ENCODE data around the gene LNX2.

LNX2 gene

DNA sequence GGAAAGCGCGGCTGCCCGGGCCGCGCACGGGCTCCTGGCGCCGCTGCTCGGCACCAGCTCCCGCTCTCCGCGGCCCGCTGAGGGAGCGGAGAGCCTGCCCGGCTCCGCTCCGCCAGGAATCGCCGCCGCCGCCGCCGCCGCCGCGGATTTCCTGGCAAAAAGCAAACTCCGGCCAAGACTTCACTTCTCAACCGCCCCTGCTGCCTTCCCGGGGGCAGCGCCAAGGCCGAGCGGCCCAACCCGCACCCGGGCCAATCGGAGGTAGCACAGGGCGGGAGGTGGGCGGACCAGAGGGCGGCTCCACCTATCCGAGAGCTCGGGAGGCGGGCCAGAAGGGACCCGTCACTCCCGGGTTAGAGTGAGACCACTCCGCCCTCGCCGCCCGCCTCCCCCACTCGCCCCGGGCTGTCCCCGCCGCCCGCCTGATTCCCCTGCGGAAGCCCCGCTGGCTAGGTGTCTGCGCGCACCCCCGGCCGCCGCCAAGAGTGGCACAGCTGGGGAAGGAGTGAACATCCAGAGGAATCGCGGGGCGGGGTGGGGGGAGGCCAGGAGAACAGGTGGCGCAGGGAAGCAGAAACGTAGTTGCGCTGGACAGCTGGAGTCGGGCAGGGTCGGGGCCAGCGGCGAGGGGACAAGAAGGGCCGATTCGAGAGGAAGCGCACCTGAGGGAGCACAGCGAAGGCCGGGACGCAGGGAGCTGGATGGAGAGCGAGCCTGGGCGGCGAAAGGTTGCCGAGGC is at the start of gene LNX2:
LNX2 (minus strand) TSS at position 153 of the 739 bp plus-strand sequence. CDS start 38,826 bp downstream, outside the sequence.
- peak; percentile 94 for DNase-seq

DNA sequence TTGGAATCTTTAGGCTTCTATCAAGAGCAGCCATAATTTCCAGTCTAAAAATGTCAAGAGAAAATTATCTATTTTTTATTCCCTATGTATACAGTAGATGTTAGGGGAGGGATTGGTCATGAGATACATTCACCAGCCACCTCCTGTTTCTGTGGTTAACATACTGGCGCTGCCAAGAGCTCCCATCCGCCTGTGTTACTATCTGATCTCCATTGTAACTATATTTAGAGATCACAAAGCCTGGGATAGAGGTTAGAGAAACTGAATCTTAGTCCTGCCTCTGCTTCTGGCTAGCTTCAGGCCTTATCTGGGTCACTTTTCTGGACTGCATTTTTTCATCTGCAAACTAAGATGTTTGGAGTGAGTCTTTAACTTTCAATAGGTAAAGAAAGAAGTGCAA is 47.6 kb upstream of the LNX2 start:
- no peak for DNase-seq

DNA sequence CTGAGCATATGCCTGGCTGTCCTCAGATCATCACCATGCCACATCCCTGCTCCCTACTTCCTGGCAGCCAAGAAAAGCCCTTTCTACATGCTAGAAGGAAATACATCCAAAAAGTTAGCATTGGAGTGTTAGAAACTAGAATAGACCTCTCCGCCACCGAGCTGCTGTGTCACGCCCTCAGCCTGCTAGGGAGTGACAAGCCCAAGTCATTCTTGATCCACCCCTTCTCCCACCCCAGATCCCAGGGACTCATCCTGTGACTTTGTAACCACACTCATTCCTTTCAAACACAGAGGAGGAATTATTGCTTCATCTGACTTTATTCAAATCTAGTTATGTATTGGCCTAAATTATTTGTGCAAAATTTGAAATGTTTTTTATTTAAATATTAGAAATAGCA is 46.6 kb upstream of the LNX2 start:
- no peak for DNase-seq

DNA sequence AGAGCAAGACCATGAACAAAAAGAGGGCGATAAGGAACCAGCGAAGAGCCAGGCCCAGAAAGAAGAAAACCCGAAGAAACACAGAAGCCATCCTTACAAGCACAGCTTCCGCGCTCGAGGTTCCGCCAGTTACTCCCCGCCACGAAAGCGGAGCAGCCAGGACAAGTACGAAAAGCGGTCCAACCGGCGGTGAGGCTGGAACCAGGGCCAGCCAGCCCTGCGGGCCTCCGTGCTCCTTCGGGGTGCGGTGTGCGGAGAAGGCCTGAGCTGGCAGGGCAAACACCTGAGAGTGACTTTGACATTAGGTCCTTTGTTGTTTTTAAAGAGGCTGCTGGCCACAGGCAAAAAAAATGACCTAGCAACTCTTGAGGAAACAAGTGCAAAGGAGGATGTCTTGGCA is 45.4 kb upstream of the LNX2 start:
- no peak for DNase-seq

DNA sequence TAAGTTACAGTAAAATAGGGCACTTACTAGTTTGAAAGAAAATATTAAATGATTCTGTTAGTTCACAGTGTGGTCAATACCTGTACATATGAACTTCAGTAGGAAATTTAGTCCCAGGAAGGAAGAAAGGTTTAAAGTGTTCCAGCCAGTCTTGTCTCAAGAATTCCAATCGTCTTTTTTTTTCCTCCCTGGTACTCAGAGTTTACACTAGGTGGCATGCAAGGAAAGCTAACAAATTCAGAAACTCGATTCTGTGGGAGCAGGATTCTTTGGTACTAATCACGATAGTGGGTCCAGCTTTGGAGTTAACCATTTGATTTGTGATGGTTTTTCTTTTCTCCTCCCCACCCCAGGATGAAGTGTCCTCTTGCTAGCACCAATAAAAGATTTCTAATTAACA is 45.0 kb upstream of the LNX2 start:
- DNase-seq, result no peak

DNA sequence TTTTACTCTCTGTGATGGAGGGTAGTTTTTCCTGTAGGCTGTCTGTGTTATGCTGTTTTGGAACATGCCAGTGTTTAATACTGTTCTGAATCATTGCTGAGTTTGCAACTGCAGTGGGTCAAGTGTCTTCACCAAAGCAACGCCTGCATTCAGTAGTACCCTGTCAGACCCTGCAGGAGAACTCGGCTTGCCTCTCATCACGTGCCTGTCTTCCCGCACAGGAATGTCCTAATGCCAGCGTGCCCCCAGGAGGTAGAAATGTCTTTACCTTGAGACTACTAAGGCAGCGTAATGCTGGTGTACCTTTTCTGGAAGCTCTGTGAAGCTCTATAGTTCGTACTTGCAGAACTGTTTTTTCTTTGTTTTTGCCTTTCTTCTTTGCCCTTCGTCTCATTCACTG is 43.6 kb upstream of the LNX2 start:
- no peak for DNase-seq

DNA sequence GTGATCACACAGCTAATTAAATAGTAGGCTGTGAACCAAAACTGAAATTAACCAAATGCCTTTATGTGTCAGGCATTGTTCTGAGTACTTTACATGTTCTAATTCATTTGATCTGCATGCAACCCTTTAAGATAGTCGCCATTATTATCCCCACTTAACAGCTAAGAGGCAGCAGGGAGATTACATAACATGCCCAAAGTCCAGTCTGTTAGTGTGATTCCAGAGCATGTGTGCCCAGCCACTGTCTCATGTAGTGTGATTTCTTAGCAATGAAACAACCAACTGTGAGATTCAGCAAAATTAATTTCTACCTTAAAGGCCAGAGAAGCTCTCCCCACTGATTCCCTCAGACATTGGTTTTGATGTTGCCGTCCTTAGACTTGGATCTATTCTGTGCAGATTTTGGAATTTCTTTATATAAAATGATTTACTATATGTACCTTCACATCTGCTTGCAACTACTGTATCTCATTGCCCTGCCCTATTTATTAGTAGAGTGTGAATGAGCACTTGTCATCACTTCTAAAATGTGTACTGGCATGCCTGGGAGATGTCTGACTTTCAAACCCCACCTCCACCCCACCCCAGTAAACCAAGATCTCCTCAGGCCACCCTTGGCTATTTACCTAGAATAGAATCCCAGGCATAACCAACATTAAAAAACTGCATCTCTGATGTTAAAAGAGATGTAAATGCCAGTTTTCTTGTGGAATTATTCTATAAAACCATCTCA is 42.6 kb upstream of the LNX2 start:
- no peak for DNase-seq

DNA sequence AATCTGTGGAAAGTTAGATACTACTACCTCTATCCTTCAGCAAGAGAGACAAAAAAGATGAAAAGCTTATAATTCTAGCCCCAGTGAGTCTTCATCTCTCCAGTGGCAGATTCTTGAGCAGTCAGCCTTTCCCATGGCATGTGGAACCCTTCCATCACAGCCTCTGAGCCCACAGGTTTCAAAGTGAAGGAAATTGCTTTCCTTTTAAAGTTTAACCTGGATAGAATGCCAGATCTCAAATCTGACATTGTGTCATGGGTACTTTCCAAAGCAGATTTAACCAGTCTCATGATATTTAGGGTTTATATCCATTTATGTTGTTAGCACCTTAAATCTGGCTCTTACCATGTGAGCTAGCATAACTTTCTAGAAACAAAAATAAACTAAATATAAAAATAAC is 40.7 kb upstream of the LNX2 start:
- DNase-seq, result no peak

DNA sequence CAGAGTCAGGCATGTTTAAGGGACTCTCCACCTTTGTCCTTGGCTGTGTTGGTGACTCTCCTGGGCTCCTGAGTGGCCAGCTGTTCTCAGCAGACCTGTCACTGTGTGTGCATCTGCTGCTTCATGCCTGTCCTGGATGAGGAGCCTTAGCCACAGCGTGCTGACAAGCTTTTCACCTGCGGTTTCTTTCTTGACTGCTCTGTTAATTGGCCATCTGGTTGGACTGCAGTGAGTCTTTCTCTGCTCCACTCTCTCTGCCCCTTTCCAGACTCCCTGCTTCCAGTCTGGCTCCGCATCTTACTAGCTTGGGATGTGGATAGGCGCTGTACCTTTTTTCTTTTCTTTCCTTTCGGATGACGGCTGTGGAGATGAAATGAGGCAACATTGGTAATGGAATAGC is 40.2 kb upstream of the LNX2 start:
- DNase-seq, result no peak

DNA sequence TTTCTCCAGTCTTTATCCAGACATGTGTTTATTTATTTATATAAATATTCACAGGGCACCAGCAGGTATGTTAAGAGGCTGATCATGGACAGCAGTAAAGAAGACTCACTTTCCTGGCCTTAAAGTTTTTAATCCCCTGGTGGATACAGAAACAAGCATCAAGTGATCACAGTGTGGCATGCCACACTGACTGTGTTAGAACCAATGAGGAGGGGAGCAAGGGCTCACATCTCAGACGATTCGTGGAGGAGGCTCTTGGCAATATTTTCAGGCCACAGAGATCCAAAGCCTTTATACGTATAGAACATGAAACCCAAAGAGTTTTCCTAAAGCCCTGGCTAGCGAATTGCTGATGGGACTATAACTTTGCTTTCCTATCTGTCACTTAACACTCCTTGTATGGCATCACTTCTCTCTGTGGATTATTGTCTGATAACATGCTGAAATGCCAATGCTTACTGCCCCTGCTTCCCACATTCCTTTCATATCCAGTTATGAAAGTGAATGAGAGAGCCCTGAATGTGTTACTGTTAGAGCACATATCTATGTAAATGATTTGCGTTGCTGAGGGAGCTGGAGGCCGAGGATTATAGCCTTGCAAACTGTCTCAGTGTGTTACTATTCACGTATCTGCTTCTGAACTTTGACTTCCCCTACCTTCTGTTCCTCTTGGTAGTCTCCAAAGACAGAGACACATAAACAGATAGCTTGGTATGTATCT is 39.0 kb upstream of the LNX2 start:
- no peak for DNase-seq

DNA sequence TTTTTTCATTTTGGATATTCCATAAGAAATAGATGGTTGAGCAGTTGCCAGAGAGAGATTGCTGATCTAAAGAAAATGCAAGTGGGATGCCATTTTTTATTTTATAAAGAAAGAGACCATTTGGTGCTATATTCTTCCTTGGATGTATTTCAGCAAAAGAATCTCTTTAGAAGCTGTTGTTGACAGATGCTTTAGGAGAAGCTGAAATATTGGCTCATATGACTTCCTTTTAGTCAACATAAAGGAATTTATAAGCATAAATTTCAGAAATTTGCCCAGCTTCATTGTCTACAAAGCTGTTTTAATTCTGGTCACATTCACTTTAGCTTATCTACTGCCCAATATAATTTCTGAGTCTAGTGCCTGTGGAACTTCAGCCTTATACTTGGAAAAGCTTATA is 38.2 kb upstream of the LNX2 start:
- no peak for DNase-seq

DNA sequence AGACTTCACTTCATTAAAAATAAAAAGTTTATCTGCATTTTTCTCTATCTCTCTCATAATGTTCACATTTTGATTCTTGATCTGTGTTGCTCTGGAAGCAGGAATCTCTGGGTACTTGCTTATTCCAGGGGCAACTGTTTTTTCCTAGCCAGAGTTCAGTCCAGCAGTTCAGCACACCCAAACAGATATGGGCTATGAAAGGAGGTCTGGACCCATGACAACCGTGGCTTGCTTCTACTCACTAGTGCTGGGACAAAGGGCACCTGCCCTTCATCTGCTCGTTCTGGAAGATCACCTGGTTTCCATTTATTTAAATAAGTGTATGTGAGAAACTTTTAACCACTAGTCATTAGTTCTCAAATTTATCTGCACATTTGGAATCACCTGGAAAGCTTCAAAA is 37.4 kb upstream of the LNX2 start:
- DNase-seq, result no peak

DNA sequence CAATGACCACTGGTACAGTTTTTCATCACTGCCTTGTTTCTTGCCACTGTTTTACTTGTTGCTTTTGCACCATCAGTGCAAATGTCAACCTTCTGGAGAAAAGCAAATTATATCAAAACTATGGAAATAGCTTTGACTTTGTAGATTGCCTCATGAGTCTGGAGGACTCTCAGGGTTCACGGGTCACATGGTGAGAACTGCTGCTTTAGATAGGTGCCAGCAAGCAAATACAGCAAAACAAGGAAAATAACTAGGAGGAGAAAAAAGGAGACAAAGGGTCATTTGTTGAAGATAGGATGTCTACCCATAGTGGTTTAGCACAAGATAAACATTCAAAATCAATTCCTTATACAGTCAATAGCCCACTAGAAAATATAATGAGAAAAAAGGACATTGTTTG is 34.5 kb upstream of the LNX2 start:
- DNase-seq, result no peak

DNA sequence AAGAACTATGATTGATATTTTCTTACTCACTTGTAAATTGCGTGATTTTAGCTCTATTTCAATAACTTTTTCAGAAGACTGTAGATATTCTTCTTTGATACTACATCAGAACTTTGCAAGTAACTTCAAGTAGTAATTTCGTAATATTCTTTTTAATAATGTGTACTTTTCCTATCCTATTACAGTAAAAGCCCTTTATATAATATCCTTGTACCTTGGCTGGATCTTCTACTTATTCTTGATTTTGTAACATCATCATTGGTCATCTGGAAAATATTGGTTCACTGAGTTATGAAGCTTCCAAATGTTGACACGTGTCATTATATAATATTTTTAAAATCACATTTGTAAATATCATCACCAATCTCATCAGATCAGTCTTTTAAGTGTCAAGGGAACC is 33.7 kb upstream of the LNX2 start:
- DNase-seq, result no peak

DNA sequence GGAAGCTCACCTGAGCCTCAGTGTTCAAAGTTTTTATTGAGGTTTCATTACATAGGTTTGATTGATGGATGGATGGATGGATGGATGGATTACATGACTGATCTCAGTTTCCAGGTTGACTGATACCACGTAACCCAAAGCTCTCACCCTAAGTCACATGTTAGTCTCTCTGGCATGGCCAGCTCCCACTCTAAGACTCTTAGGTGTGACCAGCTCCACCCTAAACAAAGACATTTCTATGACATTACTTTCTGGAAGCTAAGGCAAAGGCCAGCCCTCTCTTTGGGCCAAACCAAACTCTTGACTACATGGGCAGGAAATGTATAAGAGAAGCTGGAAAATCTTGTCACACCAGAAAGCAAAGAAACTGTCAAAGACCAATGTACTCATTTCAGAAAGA is 30.0 kb upstream of the LNX2 start:
- DNase-seq, result no peak

DNA sequence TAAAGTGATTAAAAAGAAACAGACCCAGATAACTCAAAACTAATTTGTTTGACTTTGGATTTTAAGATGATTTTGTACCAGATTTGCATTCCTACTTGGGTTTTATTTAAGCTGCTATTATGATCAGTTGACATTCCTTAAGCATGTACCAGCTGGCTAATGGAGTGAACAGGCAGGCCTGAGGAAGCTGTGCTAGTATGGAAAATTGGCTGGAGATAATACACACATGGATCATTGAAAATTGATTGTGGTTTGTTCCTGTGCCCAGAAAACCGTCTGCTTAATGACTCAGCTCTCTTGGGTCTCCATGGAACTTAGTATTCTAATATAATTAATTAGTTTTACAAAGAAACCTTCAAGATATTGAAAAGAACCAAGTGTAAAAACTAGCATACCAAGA is 24.0 kb upstream of the LNX2 start:
- no peak for DNase-seq

DNA sequence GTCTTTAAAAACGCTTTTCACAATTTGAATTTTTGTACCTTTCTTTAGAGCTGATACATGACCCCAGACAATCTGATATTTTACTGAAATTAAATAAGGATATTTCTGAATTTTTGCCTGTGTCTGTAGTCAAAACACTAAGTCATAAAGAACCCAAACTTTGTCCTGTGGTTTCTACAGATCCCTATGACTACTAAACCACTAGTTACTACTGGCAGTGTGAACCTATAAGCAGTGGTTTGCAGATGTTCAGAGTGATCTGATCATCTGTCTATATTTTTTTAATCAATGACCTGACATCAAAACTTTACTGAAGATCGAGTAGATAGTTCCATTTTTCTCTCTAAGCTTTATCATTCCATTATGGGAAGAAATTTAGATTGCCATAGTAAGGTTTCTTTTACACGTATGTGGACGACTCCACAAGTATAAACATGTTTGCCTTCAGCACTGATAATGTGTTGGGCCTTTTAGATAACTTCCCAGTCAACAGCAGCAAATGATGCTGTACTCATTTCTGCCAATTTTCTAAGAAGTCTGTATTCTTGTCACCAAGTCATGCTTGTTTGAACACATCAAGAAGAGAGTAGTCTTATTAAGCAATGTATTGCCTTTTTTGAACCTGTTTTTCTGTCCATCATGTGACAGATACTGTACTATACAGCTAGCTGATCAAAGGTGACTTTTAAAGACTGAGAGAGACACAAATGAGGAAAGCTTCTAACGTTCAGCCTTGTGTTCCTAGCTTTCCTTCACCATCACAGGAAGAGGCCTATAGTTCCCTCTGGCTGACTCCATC is 23.2 kb upstream of the LNX2 start:
- no peak for DNase-seq

DNA sequence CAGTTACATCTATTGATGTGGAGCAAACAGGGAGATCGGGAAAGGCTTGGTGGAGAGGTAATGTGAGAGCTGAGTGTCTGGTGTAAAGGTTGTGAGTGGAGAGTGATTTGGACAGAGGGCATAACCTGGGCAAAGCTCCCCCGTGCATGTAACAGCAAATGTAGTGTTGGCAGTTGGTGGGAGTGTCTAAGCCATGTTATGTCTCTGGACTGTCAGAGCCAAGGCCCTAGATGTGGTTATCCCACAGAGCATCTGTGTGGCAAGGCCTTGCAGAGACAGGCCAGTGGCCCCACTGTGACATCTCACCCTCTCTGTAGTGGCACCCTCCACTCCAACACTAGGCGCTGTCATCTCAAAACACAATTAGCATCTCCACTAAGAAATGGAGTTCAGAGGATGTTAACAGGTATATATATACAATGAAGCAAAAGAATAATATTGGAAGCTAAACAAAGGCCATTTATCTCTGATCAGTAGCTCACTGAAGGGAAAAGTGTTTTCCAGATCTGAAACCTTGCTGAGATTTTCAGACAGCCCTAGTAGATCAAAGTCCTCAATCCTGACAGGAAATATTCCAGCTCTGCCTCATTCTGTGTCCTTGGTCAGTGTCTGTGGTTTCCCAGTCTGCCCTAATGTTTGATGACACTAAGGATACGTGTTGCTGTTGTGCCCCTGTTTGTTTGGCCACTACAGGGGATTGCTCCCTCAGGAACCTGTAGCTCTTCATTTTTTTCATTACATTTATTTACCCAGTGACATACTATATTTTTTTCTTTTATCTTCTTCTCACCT is 21.6 kb upstream of the LNX2 start:
- DNase-seq, result no peak

DNA sequence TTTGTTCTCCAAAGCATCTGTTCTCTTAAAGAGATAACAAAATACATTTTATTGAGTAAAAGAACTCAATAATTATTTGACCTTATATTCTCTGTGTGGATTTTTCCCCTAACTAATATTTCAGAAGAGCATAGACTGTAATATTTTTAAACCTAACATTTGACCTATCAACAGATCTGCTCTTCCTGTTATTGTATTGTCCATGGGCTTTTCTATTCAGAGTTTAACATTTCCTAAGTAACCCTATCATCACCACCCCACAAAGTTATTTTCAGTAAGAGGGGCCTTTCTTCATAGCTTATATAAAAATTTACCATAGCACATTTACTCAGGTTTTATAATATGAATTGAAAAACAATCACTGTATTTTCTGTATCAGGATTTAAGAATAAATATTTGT is 18.9 kb upstream of the LNX2 start:
- no peak for DNase-seq

DNA sequence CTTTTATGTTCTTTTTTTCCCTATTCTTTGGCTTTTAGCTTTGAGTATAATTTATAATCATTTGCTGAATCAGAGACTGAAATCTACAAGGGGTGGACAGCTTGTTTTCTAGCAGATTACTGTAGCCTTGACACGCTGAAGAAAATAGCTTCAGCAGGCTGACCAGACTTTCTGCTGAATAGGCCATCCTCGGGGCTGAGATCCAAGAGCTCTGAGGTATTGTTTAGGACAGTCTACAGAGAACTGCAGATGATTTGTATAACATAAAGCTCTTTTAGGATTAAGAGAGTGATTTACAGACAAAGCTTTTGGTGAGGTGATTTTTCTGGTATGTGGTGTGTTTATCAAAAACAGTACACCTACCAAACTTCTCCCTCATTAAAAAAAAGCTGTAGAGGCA is 18.2 kb upstream of the LNX2 start:
- DNase-seq, result no peak

DNA sequence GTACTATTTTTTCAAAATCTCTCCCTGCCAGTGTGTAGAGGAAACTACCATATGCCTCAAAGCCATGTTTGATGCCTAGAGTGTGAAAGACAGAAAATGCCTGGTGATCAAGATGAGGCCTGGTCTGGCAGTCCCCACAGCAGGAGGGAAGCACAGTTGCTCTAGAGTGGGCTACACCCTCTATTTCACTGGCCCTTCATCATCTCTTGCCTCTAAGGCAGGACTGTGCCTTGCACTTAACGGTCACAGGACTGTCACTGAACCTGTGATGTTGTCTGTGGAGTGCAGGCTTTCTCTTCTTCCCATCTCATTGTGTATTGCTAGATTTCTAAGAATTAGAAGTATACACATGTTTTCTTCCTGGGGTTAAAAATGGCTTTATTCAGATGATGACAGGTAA is 17.7 kb upstream of the LNX2 start:
- no peak for DNase-seq

DNA sequence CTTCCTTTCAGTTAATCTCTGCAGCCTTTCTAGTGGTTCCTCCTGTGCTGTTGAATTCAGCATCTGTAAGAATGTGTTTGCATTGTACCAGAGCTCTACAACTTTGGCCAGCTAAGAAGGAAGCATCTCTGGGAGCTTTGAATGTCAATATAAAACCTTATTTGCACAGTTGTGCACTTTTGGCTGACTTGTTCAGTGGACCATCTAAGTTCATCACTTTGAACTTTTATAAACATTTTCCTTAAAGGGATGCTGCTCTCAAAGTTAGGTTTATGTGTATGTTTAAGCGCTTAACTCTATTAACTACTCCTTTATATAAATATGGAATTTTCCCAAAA is 16.9 kb upstream of the LNX2 start:
- no peak for DNase-seq

Data from SHP77 treated with DMSO at 0.1 percent for 48 hours (cell line).